Subcutaneous adipose tissue (tissue), 4 donors: ENCODE measurements around the gene KMO. TPM values are rescaled to one million over a fixed set of nuclear protein-coding genes. Genes with fewer than 3 reads are reported as not detected.

Source experiments
- CTCF ChIP-seq: fragments of 450-650 bp; IDR thresholded peaks from one replicate; pipeline ENCODE4 v1.5.1; 2016; ENCODE audit warnings: low read depth, mild to moderate bottlenecking, control low read depth, antibody characterized with exemption, moderate library complexity
- total RNA-seq, 4 donors: library from RNA; depleted of rRNA; stranded (reverse); fragments of >200 nt; gene quantifications; one replicate each; pipeline ENCODE4 v1.1.0, GENCODE V29; 2016

Gene KMO
- total RNA-seq, 4 donors from 2014 or later = 0.38 to 15.8 (median 3.0) TPM

- TF ChIP-seq CTCF = no peak
These were observed 106.0 kb downstream of the KMO start for GRCh38 chr1:241638099-241638682.

GRCh38 chr1:241638909-241639622 lies 106.9 kb downstream of the KMO start:
- no peak for TF ChIP-seq CTCF

GRCh38 chr1:241639623-241640148 lies 107.5 kb downstream of the KMO start:
- TF ChIP-seq CTCF = no peak

- no peak for TF ChIP-seq CTCF
These were observed 108.1 kb downstream of the KMO start, which contains the start of the genes CHML and OPN3 for GRCh38 chr1:241640149-241640866. Gene CHML, minus strand, starts transcription at chr1:241640369. Its CDS starts 4,603 bp downstream, at chr1:241635766. Gene OPN3, minus strand, starts transcription at chr1:241640369. Its CDS starts 115 bp downstream, at chr1:241640254.

GRCh38 chr1:241640867-241641622 lies 108.9 kb downstream of the KMO start:
- no peak for TF ChIP-seq CTCF

- no peak for TF ChIP-seq CTCF
These were observed 109.8 kb downstream of the KMO start for GRCh38 chr1:241641773-241642592.
